GM23338 (cell line): ENCODE data around the gene TELO2. TPM values are rescaled to one million over a fixed set of nuclear protein-coding genes. Genes with fewer than 3 reads are reported as not detected.

Experiments used
- ATAC-seq: fragments of 200-7000 bp; cut with Tn5 transposase; 3 replicates; pipeline ENCODE4 v1.9.1; 2020
- DNase-seq: peaks from one replicate; pipeline ENCODE4 v3.0.0-alpha.2; 2015; ENCODE audit warnings: low spot score
- H2AFZ ChIP-seq: fragments of 200-600 bp; sonication (generic); 2 replicates; pipeline ENCODE4 v1.8.0; 2016; ENCODE audit warnings: antibody characterized with exemption, mild to moderate bottlenecking, moderate library complexity
- H3F3A ChIP-seq: fragments of 200-600 bp; sonication (generic); replicated peaks from 2 replicates; pipeline ENCODE4 v1.8.0; 2017; ENCODE audit warnings: antibody characterized with exemption, mixed run types, low read depth
- H3K27ac ChIP-seq: fragments of 200-600 bp; sonication (generic); 2 replicates; pipeline ENCODE4 v1.6.1; 2016; ENCODE audit warnings: low read depth
- H3K27me3 ChIP-seq: fragments of 200-600 bp; sonication (generic); 2 replicates; pipeline ENCODE4 v1.8.0; 2016; ENCODE audit warnings: mild to moderate bottlenecking, mixed run types, moderate library complexity; ENCODE audit not compliant: insufficient read depth
- H3K36me3 ChIP-seq: fragments of 200-600 bp; sonication (generic); 2 replicates; pipeline ENCODE4 v1.8.0; 2016; ENCODE audit warnings: mild to moderate bottlenecking; ENCODE audit not compliant: insufficient read depth
- H3K4me1 ChIP-seq: fragments of 200-600 bp; sonication (generic); 2 replicates; pipeline ENCODE4 v1.8.0; 2016; ENCODE audit warnings: mild to moderate bottlenecking, moderate library complexity; ENCODE audit not compliant: insufficient read depth
- H3K4me2 ChIP-seq: fragments of 200-600 bp; sonication (generic); 2 replicates; pipeline ENCODE4 v1.7.1; 2017; ENCODE audit warnings: mixed run types
- H3K4me3 ChIP-seq: fragments of 200-600 bp; sonication (generic); 2 replicates; pipeline ENCODE4 v1.6.1; 2016; ENCODE audit warnings: mixed run types
- H3K79me2 ChIP-seq: fragments of 200-600 bp; sonication (generic); replicated peaks from 2 replicates; pipeline ENCODE4 v1.8.0; 2017; ENCODE audit warnings: mild to moderate bottlenecking; ENCODE audit not compliant: insufficient read depth
- H3K9me2 ChIP-seq: fragments of 200-600 bp; sonication (generic); 2 replicates; pipeline ENCODE4 v1.8.0; 2017; ENCODE audit not compliant: insufficient read depth
- H4K20me1 ChIP-seq: fragments of 200-600 bp; sonication (generic); replicated peaks from 2 replicates; pipeline ENCODE4 v1.8.0; 2017; ENCODE audit warnings: mild to moderate bottlenecking; ENCODE audit not compliant: insufficient read depth
- H3K27ac Mint-ChIP-seq: 2 replicates; pipeline ENCODE4 v1.8.0; 2020; ENCODE audit warnings: inconsistent platforms, mild to moderate bottlenecking, moderate library complexity, mixed read lengths
- H3K27me3 Mint-ChIP-seq: 3 replicates; pipeline ENCODE4 v1.8.0; 2022; ENCODE audit warnings: low read depth, mild to moderate bottlenecking, moderate library complexity, mixed read lengths, inconsistent platforms; ENCODE audit not compliant: insufficient read depth, poor library complexity
- H3K36me3 Mint-ChIP-seq: 3 replicates; pipeline ENCODE4 v1.8.0; 2021; ENCODE audit warnings: low read depth, mild to moderate bottlenecking, inconsistent platforms, moderate library complexity, mixed read lengths
- H3K4me1 Mint-ChIP-seq: 3 replicates; pipeline ENCODE4 v1.8.0; 2020; ENCODE audit warnings: mild to moderate bottlenecking, inconsistent platforms, mixed read lengths
- H3K4me3 Mint-ChIP-seq: 3 replicates; pipeline ENCODE4 v1.8.0; 2021; ENCODE audit warnings: moderate library complexity, mild to moderate bottlenecking, inconsistent platforms, mixed read lengths
- H3K9me3 Mint-ChIP-seq: 3 replicates; pipeline ENCODE4 v1.8.0; 2020; ENCODE audit warnings: moderate library complexity, mild to moderate bottlenecking, inconsistent platforms, mixed read lengths
- EZH2 ChIP-seq: fragments of 200-600 bp; sonication (generic); IDR thresholded peaks from one replicate; pipeline ENCODE4 v1.8.0; 2017; ENCODE audit warnings: antibody characterized with exemption, mild to moderate bottlenecking, low read depth; ENCODE audit not compliant: unreplicated experiment
- EZH2phosphoT487 ChIP-seq: fragments of 200-600 bp; sonication (generic); IDR thresholded peaks from one replicate; pipeline ENCODE4 v1.8.1; 2018; ENCODE audit warnings: antibody characterized with exemption; ENCODE audit not compliant: unreplicated experiment
- JUNB ChIP-seq: IDR thresholded peaks from one replicate; pipeline ENCODE4 v1.6.1; 2016; ENCODE audit warnings: antibody characterized with exemption; ENCODE audit not compliant: unreplicated experiment
- POLR2AphosphoS5 ChIP-seq: IDR thresholded peaks from 2 replicates; pipeline ENCODE4 v1.6.1; 2016; ENCODE audit warnings: antibody characterized with exemption, low read depth
- ZNF114 ChIP-seq: fragments of 250-450 bp; sonication (Bioruptor Pico); IDR thresholded peaks from 2 replicates; pipeline ENCODE4 v1.5.0; 2020; ENCODE audit warnings: mild to moderate bottlenecking, moderate library complexity
- ZNF331 ChIP-seq: fragments of 250-450 bp; sonication (Bioruptor Pico); IDR thresholded peaks from 2 replicates; pipeline ENCODE4 v1.5.0; 2020; ENCODE audit warnings: low read depth, mild to moderate bottlenecking, moderate library complexity
- ZNF462 ChIP-seq: fragments of 250-450 bp; sonication (Bioruptor Pico); IDR thresholded peaks from 2 replicates; pipeline ENCODE4 v1.5.0; 2020; ENCODE audit warnings: mild to moderate bottlenecking, moderate library complexity
- polyA plus RNA-seq: library from polyadenylated mRNA; unstranded; fragments of >200 nt; fragmentation: Nextera tagmentation; extraction: Ambion mirVana; gene quantifications from 2 replicates; pipeline ENCODE4 v1.2.1, GENCODE V29; 2016
- total RNA-seq: library from RNA; depleted of rRNA; stranded (reverse); fragments of >200 nt; shearing (Covaris generic); gene quantifications from 2 replicates; pipeline ENCODE4 v1.2.3, GENCODE V29; 2014
- TF ChIP-seq, protein P1 (sequence below): IDR thresholded peaks from one replicate; pipeline ENCODE4 v1.6.1; 2018; ENCODE audit warnings: antibody characterized with exemption; ENCODE audit not compliant: unreplicated experiment
- TF ChIP-seq, protein P2 (sequence below), 2 experiments: fragments of 200-600 bp in 1 of 2; sonication (generic) in 1 of 2; conservative IDR thresholded peaks; 2 replicates each; pipeline versions ENCODE4 v1.5.1 to v1.6.1; 2016 to 2017; ENCODE audit warnings: antibody characterized with exemption in 2 of 2, low read depth in 2 of 2, mild to moderate bottlenecking in 2 of 2, moderate library complexity in 1 of 2

TELO2 gene
- total and polyA plus RNA-seq, 2 experiments from 2014 or later, result 45.4 to 76.0 TPM

GRCh38 chr16:1537138-1537577 is 44.0 kb downstream of the TELO2 start:
- ATAC-seq (no peak), DNase-seq (no peak)
- Mint-ChIP-seq H3K27me3 (no peaks in the 10 kb centered on the region), H3K4me1 (no peaks in the 10 kb centered on the region; the same call in 2 of the 3 replicates), H3K36me3 (no peaks in the 10 kb centered on the region; the same call in 2 of the 3 replicates), H3K4me3 (no peak overlapping the region), H3K9me3 (no peaks in the 10 kb centered on the region), H3K27ac (no peak overlapping the region)
- H3K9me2 ChIP-seq, result no peaks in the 10 kb centered on the region
- no peaks in the 10 kb centered on the region for H4K20me1 ChIP-seq
- no peaks in the 10 kb centered on the region for H3K4me1 ChIP-seq
- H3K79me2 ChIP-seq, result no peaks in the 10 kb centered on the region
- no peaks in the 10 kb centered on the region for H3F3A ChIP-seq
- no peak overlapping the region for H3K4me3 ChIP-seq
- no peak for TF ChIP-seq EZH2phosphoT487
- TF ChIP-seq ZNF462 (CRISPR knock-in tag), result no peak
- no peak for TF ChIP-seq ZNF114 (CRISPR knock-in tag)
- no peak for TF ChIP-seq ZNF331 (CRISPR knock-in tag)
- TF ChIP-seq, protein P1, sequence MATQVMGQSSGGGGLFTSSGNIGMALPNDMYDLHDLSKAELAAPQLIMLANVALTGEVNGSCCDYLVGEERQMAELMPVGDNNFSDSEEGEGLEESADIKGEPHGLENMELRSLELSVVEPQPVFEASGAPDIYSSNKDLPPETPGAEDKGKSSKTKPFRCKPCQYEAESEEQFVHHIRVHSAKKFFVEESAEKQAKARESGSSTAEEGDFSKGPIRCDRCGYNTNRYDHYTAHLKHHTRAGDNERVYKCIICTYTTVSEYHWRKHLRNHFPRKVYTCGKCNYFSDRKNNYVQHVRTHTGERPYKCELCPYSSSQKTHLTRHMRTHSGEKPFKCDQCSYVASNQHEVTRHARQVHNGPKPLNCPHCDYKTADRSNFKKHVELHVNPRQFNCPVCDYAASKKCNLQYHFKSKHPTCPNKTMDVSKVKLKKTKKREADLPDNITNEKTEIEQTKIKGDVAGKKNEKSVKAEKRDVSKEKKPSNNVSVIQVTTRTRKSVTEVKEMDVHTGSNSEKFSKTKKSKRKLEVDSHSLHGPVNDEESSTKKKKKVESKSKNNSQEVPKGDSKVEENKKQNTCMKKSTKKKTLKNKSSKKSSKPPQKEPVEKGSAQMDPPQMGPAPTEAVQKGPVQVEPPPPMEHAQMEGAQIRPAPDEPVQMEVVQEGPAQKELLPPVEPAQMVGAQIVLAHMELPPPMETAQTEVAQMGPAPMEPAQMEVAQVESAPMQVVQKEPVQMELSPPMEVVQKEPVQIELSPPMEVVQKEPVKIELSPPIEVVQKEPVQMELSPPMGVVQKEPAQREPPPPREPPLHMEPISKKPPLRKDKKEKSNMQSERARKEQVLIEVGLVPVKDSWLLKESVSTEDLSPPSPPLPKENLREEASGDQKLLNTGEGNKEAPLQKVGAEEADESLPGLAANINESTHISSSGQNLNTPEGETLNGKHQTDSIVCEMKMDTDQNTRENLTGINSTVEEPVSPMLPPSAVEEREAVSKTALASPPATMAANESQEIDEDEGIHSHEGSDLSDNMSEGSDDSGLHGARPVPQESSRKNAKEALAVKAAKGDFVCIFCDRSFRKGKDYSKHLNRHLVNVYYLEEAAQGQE, result no peak
- no peak for TF ChIP-seq JUNB
- TF ChIP-seq, protein P2, sequence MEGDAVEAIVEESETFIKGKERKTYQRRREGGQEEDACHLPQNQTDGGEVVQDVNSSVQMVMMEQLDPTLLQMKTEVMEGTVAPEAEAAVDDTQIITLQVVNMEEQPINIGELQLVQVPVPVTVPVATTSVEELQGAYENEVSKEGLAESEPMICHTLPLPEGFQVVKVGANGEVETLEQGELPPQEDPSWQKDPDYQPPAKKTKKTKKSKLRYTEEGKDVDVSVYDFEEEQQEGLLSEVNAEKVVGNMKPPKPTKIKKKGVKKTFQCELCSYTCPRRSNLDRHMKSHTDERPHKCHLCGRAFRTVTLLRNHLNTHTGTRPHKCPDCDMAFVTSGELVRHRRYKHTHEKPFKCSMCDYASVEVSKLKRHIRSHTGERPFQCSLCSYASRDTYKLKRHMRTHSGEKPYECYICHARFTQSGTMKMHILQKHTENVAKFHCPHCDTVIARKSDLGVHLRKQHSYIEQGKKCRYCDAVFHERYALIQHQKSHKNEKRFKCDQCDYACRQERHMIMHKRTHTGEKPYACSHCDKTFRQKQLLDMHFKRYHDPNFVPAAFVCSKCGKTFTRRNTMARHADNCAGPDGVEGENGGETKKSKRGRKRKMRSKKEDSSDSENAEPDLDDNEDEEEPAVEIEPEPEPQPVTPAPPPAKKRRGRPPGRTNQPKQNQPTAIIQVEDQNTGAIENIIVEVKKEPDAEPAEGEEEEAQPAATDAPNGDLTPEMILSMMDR (conservative IDR thresholded peaks at IDR 0.05; ENCODE audit: low read depth in 2 of 2), result no peak
- no peak for TF ChIP-seq POLR2AphosphoS5
- no peak for TF ChIP-seq EZH2
- no peak overlapping the region for H3K4me2 ChIP-seq
- no peaks in the 10 kb centered on the region for H3K36me3 ChIP-seq
- H3K27me3 ChIP-seq, result no peaks in the 10 kb centered on the region
- H3K27ac ChIP-seq, result no peak overlapping the region
- H2AFZ ChIP-seq, result no peak overlapping the region
